DMS53 (cell line): ENCODE data around the gene ZNF438.

Experiments used
- DNase-seq: peaks from one replicate; lab custom pipeline; 2025; lab: John Stamatoyannopoulos, UW

The ZNF438 gene

GRCh38 chr10:30842894-30843293 lies 188.8 kb downstream of the ZNF438 start:
- DNase-seq: no peak

DNA sequence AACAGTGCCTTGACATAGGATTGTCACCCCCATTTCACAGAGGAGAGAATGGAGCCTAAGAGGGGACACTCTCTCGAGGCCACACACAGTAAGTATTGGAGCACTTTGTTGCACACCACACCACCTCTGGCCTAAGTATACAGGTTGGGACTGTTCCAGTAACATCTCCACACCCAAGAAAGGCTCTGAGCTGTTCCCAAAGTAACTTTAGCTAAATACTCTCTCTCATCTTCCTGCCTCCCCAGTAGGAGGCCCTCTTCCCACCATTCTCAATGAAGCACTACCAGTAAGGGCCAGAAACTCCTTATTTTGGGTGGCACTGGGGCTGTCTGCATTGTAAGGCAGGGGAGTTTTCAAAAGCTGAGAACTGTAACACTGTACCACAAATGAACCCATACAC lies 189.5 kb downstream of the ZNF438 start:
- DNase-seq: no peak

DNA sequence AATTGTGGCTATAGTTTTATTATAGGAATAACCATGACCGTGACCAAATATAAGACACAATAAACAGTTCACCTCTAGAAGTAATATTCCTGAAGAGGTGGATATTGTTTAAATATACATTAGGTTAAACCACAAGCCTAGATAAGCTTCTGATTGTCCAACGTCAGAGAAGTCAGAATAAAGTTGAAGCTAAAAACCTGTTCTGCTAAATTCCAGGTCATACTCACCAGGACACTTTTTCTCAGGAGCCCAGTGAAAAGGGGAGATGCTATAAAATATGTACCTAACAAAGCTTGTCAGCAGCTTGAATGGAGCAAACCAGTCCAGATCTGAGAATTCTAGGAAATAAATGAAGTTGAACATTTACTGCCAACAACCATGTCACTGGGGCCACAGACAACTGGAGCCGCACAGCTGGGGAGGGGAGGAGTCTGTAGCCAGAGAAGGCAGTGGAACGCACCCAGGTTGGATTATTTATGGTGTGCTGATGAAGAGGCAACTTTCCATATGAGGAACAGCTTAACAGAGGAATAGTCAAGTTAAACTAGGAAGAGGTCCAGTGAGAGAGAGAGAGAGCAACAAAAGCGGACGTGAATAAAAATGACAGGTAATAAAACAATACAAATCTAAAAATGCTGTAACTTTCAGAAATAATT lies 191.1 kb downstream of the ZNF438 start:
- no peak for DNase-seq

- DNase-seq: no peak
These were observed 192.0 kb downstream of the ZNF438 start for GRCh38 chr10:30839652-30840051.

GRCh38 chr10:30836406-30836805 lies 195.3 kb downstream of the ZNF438 start:
- no peak for DNase-seq

DNA sequence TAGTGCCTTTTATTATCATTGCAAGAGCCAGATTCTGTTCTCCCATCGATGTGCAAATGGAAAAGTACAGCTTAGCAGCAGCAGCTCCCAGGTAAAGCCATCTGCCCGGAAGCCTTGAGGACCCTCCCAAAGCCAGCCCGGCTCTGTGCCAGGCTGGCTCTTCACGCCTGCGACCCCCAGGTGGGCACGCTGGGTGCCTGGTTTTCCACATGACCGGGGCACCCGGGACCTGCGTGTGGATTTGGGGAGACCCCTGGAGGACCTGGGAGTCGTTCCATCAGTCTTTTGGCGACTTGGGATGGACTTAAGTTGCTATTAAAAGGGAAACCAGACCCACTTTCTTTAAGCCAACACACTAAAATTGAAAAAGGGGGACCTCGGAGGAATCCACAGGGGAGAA lies 196.5 kb downstream of the ZNF438 start:
- DNase-seq: no peak

DNA sequence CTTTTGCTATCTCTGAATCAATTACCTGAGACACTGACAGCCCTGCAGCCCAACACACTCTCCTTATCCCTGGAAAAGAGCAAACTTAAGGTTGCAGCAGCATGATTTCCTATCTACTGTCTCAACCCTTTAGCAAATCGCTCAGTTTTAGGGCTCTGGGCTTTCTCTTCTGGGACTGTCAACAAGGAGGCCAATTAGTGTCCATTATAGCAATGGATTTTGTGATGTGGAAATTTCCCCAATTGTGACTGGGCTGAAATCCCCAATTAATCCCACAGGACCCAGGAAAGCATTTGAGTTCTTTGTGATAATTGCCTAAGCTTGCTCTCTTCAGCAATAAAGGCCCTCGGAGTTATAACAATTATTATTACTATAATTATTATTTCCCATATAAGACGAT lies 197.0 kb downstream of the ZNF438 start:
- DNase-seq: no peak

DNA sequence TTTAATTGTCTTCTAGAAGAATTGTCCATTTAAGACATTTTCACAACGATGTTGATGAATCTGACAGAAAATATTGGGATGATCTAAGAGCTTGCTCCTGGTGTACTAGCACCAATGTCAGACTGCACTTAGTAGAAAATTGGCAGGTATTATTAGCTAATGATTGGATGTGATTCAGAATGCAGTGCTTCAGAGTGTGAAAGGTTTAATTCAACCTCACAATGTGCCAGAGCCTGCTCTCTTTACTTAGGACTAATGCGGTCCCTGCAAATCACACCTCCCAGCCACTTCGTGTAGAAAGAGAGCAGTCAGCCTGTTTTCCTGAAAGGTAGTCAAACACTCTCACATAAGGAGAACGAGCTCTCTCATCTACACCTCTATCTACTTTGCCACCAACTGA lies 197.5 kb downstream of the ZNF438 start:
- DNase-seq: no peak

DNA sequence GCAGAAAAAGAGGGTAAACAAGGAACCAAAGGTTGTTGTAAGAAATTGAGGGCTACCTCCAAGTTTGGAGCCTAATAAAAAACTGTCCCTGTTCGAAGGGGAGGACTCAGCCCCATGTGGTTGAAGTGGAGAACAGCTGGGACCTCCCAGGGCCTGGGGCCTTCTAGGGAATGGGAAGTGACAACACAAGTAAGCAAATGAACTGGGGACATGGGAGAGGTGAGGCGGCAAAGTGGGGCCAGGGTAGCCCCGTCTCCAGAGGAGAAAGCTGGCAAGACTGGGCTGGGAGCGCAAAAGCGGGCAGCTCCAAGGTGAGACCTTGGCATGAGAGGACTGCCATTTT lies 198.1 kb downstream of the ZNF438 start:
- no peak for DNase-seq

DNA sequence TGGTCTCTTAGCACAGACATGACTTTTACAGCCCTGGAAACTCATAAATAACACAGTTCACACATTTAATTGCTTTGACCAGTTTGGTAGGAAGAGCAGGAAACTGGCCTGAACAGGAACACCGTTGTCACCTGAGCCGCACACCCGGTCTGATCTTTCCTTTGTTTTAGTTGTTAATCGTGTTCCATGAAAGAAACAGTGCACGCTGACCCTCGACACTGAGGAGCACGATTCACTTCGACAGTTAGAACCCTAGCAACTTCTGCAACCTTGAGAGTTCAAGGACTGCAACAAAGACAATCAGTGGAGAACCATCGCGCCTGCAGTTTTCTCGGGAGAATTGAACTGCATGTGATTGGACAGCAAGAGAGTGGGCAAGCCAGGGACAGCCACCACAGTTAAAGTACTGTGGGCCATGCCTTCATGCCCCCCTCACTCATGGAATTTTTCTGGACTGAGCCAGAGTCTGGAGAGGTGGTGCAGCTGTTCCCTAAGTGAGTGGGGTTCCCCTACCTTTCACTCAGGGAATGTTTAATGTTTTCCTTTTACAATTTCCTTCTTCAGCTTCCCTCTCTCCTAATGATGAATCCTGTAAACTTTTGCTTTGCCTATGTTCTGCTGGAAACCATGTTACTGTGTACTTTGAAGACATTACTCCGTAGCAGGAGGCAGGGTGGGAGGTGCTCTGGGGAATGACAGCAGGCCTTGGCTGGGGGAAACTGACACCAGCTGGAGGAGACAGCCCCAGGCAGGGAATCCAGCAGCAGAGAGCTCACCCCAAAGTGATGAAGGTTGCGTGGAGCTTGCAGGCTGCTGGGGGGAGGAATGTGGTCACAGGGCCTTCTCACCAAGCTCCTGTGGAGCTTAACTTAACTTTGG lies 198.7 kb downstream of the ZNF438 start:
- DNase-seq: no peak

- DNase-seq: no peak
These were observed 199.5 kb downstream of the ZNF438 start for GRCh38 chr10:30832001-30832748.

DNA sequence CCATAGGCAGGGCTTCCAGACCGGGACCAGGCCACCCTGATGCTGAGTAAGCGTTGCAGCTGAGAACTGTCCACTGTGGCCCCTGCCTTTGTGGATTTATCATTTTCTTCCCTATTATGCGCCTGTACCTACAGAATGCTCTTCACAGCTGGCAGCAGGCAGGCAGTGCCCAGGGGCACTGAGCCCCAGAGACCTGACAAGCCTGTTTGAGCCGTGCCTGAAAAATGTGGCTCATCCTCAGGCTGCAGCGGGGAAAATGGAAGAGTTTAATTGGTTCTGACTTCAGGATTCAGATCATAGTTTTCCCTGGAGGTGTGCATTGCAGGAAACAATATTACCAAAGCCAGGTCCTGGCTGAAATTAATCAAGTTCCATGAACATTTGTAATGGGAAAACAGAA lies 200.2 kb downstream of the ZNF438 start:
- no peak for DNase-seq

GRCh38 chr10:30830315-30831230 lies 201.1 kb downstream of the ZNF438 start:
- no peak for DNase-seq

DNA sequence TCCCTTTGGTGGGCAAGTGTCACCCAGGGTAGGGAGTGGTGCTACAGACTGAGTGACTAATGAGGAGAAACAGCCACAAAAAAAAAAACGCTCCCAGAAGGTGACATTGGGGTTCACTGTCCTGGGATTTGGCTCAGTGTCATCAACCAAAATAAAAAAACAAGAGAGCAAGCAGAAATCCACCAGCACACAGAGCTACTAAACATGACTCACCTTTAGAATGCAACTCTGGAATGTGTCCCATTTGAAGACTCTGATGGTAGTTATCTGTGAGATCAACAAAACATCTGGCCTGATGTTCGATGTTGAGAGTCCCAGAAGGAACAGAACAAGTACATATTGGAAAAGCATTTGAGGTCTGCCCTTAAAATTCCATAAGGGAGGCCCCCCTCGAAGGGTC lies 201.8 kb downstream of the ZNF438 start:
- no peak for DNase-seq

DNA sequence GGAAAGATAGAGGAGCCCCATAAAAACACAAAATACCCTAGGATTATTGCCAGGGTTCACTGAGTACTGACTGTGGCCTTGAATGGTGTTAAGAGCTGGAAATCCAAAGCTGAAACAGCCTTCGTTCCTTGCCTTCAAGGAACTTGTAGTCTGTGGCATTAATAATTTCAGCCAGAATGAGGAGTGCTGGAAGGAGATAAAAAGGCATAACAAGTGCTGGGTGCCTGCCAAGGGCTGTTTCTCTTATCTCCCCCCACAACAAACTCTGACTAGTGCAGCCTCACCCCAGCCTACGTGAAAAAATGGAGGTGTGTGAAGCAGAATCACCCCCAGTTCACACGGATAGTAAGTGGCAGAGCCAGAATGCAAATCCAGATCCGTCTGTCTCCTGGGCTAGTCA lies 203.0 kb downstream of the ZNF438 start:
- DNase-seq: no peak

GRCh38 chr10:30828164-30828563 lies 203.5 kb downstream of the ZNF438 start:
- DNase-seq: no peak

DNA sequence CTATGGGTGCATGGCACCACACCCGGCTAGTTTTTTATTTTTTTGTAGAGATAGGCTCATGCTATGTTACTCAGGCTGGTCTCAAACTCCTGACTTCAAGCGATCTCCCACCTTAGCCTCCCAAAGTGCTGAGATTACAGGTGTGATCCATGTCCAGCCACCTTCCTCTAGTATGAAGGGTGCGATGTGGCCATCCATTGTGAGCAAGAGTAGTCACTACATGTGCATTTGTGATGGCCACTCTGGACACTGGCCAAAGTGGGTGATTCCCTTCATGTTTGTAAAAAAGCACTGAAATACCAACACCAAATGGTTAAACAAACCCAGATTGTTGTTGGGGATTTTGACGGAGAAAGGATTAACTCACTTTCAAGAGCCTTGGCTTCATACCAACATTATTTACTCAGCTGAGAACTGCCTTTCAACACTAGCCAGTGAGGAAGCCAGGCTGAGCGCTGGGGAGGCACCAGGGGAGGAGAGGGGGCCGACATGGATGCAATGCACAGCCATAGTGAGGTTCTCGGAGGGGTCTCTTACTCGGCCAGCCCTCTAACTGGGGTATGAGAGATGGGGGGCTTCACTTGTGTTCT lies 204.0 kb downstream of the ZNF438 start:
- peak; percentile 60 for DNase-seq

GRCh38 chr10:30826679-30827078 lies 205.0 kb downstream of the ZNF438 start:
- DNase-seq: no peak

DNA sequence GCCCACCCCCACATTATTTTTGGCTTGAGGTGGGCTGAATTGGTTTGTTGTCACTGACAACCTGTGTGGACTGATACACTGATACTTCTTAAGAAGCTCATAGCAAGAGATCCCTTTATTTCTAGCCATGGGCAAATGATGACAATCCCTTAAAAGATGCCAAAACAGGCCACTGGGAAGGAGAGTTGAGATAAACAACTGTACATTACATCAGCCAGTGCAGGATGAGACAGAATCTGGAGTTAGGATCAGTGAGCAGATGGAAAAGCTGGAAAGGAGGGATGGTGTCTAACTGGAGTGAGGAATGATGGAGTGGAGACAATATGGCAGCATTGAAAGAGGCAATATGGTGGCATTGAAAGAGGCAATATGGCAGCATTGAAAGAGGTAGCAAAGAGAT lies 206.2 kb downstream of the ZNF438 start:
- DNase-seq: no peak

GRCh38 chr10:30825022-30825421 lies 206.6 kb downstream of the ZNF438 start:
- no peak for DNase-seq

GRCh38 chr10:30823651-30824050 lies 208.0 kb downstream of the ZNF438 start:
- no peak for DNase-seq
